Thoracic aorta (tissue), 2 donors: Measurements from ENCODE around the gene MYH10. TPM values are rescaled to one million over a fixed set of nuclear protein-coding genes. Genes with fewer than 3 reads are reported as not detected.

Source experiments
- ATAC-seq: fragments of 150-250 bp; one replicate; pipeline ENCODE4 v1.8.0; 2017; ENCODE audit warnings: low read depth; ENCODE audit not compliant: insufficient number of reproducible peaks, low FRiP score
- DNase-seq: peaks from one replicate; pipeline ENCODE4 v3.0.0-alpha.2; 2020; ENCODE audit warnings: low spot score
- H3K27ac ChIP-seq, 2 donors: fragments of 200-600 bp; sonication (generic); 1 replicate in 1 of 2; 2 replicates in 1 of 2; pipeline ENCODE4 v1.5.1; 2016; ENCODE audit warnings: mild to moderate bottlenecking in 2 of 2, moderate library complexity in 2 of 2
- H3K27me3 ChIP-seq: fragments of 200-600 bp; sonication (generic); replicated peaks from 2 replicates; pipeline ENCODE4 v1.6.0; 2016; ENCODE audit warnings: mild to moderate bottlenecking; ENCODE audit not compliant: insufficient read depth
- H3K36me3 ChIP-seq: fragments of 200-600 bp; sonication (generic); one replicate; pipeline ENCODE4 v1.5.1; 2016
- H3K4me1 ChIP-seq, 2 donors: fragments of 200-600 bp; sonication (generic); 1 replicate in 1 of 2; 2 replicates in 1 of 2; pipeline versions ENCODE4 v1.5.1 to v1.6.0; 2016; ENCODE audit warnings: low read depth in 2 of 2, mild to moderate bottlenecking in 1 of 2; ENCODE audit not compliant: control insufficient read depth in 1 of 2
- H3K4me3 ChIP-seq: fragments of 200-600 bp; sonication (generic); 2 replicates; pipeline ENCODE4 v1.5.1; 2016; ENCODE audit warnings: mild to moderate bottlenecking
- H3K9me3 ChIP-seq: fragments of 200-600 bp; sonication (generic); 2 replicates; pipeline ENCODE4 v1.5.1; 2016
- total RNA-seq, 2 donors: library from RNA; depleted of rRNA; stranded (reverse); fragments of >200 nt; gene quantifications; one replicate each; pipeline versions ENCODE4 v1.1.0 to v1.2.3, GENCODE V29; 2016
- TF ChIP-seq, protein P1 (sequence below): fragments of 200-600 bp; sonication (generic); IDR thresholded peaks from one replicate; pipeline ENCODE4 v1.5.1; 2019; ENCODE audit warnings: antibody characterized with exemption

Gene MYH10
- total RNA-seq, 2 donors from 2014 or later = 1,436 to 1,719 TPM

DNA sequence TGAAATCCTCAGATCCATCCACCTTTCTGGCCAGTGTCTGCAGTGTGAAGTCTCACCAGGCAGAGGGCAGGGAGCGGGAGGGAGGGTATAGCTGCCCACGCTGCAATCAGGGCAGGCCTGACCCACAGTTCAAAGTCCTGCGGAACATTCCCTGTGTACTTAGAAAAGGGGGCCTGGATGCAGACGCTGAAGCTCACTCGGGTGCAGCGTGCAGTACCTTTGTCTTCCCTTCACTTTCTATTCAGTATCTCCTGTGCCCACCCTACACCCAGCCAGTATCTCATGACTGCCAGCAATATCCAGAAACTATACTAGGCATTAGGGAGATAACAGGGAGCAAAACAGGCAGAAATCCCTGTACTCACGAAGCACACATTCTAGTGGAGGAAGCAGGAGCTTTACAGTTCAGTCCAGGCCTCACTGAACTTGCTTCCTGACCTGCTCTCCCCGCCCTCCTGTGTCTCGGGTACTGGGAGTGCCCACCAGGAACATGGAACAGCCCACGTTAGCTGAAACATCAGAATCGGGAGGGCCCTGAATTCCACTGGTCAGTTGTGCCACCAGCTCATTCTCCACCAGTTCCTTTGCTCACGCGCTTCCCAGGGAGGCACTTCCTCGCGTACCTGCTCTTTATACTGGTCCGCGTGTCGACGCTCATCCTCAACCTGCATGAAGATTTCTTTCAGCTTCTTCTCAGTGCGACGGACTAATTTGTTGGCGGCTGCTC lies 152.6 kb downstream of the MYH10 start:
- H3K4me3 ChIP-seq = no peak overlapping the region
- peaks cover 87% of the 10 kb centered on the region for H3K36me3 ChIP-seq
- ATAC-seq = no peak
- no peaks in the 10 kb centered on the region for H3K9me3 ChIP-seq
- no peak for DNase-seq
- H3K27ac ChIP-seq = peak overlapping the region; percentile 48 to 61
- H3K27me3 ChIP-seq = no peaks in the 10 kb centered on the region
- TF ChIP-seq, protein P1, sequence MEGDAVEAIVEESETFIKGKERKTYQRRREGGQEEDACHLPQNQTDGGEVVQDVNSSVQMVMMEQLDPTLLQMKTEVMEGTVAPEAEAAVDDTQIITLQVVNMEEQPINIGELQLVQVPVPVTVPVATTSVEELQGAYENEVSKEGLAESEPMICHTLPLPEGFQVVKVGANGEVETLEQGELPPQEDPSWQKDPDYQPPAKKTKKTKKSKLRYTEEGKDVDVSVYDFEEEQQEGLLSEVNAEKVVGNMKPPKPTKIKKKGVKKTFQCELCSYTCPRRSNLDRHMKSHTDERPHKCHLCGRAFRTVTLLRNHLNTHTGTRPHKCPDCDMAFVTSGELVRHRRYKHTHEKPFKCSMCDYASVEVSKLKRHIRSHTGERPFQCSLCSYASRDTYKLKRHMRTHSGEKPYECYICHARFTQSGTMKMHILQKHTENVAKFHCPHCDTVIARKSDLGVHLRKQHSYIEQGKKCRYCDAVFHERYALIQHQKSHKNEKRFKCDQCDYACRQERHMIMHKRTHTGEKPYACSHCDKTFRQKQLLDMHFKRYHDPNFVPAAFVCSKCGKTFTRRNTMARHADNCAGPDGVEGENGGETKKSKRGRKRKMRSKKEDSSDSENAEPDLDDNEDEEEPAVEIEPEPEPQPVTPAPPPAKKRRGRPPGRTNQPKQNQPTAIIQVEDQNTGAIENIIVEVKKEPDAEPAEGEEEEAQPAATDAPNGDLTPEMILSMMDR = no peak
- H3K4me1 ChIP-seq = peaks cover 9 to 60% of the 10 kb centered on the region in 2 donors

DNA sequence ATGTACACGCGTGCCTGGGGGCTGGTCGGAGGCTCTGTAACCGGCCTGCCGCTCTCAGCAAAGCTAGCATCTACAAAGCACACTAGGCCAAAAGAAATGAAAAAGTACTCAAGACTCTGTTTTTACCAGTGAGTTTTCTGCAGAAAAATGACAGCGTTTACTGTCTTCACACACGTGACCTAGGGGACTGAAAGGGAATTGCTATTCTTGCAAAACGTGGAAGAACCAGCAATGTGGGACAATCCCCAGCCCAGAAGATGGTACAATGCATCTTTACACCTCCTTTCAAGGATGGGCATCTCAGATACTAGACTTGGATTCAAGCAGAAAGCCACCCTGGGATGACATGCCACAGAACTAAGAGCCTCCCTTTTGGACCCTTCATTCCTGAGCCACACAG lies 153.4 kb downstream of the MYH10 start:
- Histone ChIP-seq H3K4me1 (peaks cover 9 to 60% of the 10 kb centered on the region in 2 donors), H3K4me3 (no peak overlapping the region), H3K36me3 (peaks cover 80% of the 10 kb centered on the region), H3K27me3 (no peaks in the 10 kb centered on the region), H3K9me3 (no peaks in the 10 kb centered on the region), H3K27ac (peak overlapping the region; percentile 4 to 48)
- TF ChIP-seq, protein P1 = no peak
- ATAC-seq (no peak), DNase-seq (no peak)

DNA sequence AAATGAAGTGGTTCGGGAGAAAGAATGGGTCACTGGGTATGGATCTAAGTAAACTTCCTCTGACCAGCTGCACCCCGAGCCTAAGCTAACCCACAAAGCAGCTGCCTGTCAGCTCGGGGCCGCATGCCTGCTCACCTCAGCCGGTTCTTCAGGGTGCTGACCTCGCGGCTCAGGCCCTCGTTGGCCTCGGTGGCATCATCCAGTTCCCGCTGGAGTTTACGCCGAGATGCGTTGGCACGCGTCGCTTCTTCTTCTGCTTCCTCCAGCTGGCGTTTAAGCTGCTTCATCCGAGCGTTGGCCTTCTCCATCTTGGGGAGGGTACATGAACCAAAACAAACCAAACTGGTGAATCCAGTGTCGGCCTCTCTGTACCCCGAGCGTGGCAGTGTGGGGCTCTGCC lies 153.8 kb downstream of the MYH10 start:
- TF ChIP-seq, protein P1 = no peak
- Histone ChIP-seq H3K4me3 (no peak overlapping the region), H3K27me3 (no peaks in the 10 kb centered on the region), H3K36me3 (peaks cover 75% of the 10 kb centered on the region), H3K27ac (peak overlapping the region; percentile 4 to 48), H3K4me1 (peaks cover 9 to 60% of the 10 kb centered on the region in 2 donors), H3K9me3 (no peaks in the 10 kb centered on the region)
- DNase-seq = no peak
- no peak for ATAC-seq

DNA sequence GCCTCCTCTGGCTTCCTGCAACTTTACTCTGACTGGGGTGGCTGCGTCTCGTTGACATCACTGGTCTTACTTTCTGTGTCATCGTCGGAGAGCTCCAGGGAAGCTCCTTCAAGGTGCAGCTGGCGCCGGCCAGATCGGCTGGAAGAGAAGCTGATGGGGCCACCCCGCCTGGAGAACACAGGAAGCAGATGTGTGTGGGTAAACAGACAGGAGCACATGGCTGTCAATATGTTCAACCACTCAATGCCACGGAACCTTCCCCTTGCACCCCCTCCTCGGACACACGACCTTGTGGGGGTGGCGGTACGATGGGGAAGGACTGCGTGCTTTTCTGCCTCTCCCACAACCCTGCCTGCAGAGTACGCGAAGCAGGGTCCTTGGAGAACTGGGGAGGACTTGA lies 154.7 kb downstream of the MYH10 start:
- Histone ChIP-seq H3K9me3 (no peaks in the 10 kb centered on the region), H3K4me1 (peaks cover 11 to 60% of the 10 kb centered on the region in 2 donors), H3K27me3 (no peaks in the 10 kb centered on the region), H3K36me3 (peaks cover 66% of the 10 kb centered on the region), H3K27ac (no peak overlapping the region), H3K4me3 (no peak overlapping the region)
- TF ChIP-seq, protein P1 = no peak
- no peak for ATAC-seq
- DNase-seq = no peak

DNA sequence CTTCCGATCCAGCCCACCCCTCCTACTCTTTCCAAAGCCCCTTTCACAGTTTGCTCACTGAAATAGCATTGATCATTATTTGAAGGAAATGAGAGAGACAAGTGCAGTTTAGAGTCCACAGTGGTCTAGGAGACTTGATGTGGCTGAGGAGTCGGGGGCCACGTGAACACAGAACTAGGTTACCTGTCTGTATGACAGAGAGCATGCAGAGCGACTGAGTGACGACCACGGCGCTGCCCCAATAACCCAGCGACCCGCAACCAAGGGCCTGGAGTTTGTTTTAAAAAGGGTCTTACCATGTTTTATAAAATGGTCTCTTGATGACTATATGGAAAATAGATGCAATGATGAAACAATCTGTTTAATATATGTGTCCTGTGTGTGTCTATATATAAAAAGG lies 155.3 kb downstream of the MYH10 start:
- no peak for ATAC-seq
- H3K9me3 ChIP-seq = no peaks in the 10 kb centered on the region
- TF ChIP-seq, protein P1 = no peak
- peaks cover 60% of the 10 kb centered on the region for H3K36me3 ChIP-seq
- DNase-seq = no peak
- peak overlapping the region in 1 of 2 donors; percentile 15 for H3K27ac ChIP-seq
- H3K4me3 ChIP-seq = no peak overlapping the region
- H3K4me1 ChIP-seq = peaks cover 16 to 60% of the 10 kb centered on the region in 2 donors
- no peaks in the 10 kb centered on the region for H3K27me3 ChIP-seq
